Activated CD8-positive, alpha-beta memory T cell treated with anti-CD3 and anti-CD28 coated beads, Interleukin-2, amount 50 U/mL, for 48 hours (primary cell): ENCODE measurements around the gene ACOT12.
"Not testable (repeated sequence)": the region's sequence is repeated elsewhere in the genome, so short reads cannot be mapped to it uniquely, and the experiment has no call there.

Experiments
- DNase-seq: peaks from one replicate; pipeline ENCODE4 v3.0.0-alpha.2; 2020

ACOT12 gene

GRCh38 chr5:81398741-81399140 lies 4.8 kb upstream of the ACOT12 start:
- no peak for DNase-seq

GRCh38 chr5:81397176-81397575 lies 3.2 kb upstream of the ACOT12 start:
- no peak for DNase-seq

DNA sequence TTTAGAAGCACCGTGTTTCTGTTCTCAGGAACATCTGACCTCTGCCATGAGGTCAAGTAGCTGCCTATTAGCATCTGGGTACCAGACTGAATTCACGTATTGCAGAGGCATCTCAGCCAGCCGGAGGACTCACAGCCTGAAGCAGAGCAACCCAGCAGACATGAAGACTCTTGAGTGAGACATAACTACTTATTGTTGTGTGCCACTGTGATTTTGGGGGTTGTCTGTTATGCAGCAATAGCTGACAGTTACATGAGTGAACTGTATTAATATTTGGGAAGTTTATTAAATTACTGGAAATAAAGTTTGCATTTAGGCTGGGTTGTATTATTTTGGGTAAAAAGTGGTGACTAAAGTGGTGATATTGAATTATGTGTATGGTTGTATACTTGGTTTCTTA lies 1.3 kb upstream of the ACOT12 start:
- DNase-seq: no peak

DNA sequence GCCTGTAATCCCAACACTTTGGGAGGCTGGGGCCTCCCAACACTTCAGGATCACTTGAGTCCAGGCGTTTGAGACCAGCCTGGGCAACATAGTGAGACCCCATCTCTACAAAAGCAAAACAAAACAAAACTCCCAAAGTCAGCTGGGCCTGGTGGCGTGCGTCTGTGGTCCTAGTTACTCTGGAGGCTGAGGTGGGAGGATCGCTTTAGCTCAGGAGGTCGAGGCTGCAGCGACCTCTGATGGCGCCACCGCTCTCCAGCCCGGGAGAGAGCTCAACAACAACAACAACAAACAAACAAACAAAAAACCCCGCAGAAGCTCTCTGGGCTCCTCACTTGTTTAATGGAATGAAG lies 528 bp downstream of the ACOT12 start:
- no peak for DNase-seq

GRCh38 chr5:81389025-81389424 lies 4.9 kb downstream of the ACOT12 start:
- DNase-seq: no peak

DNA sequence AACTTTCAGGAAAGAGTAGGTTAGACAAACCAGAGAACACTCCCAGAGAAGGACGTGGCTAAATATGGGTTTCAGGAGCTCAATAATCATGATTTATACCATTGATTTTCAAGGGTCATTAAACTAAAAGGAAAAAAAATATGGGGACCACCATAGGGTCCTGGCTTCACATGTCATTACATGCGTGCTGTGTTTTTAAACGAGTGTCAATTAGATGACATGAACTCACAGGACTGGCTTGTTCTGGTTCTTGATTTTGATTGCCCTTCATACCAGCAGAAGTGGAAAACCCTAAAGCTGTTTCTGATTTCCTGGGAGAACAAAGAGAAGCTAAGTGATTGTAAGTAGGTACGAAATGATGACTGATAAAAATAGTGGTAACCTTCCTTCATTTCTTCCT lies 5.8 kb downstream of the ACOT12 start:
- DNase-seq: no peak

DNA sequence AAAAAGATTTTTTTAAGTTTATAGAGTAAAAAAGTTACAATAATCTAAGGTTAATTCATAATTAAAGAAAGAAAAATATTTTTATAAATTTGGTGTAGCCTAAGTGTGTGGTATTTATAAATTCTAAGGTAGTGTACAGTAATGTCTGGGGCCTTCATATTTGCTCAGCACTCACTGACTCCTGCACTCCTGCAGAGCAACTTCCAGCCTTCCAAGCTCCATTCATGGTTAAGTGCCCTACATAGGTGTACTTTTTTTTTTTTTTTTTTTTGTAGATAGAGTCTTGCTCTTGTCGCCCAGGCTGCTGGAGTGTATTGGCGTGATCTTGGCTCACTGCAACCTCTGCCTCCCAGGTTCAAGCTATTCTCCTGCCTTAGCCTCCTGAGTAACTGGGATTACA lies 10.1 kb downstream of the ACOT12 start:
- DNase-seq: no peak

- DNase-seq: no peak
Measured at GRCh38 chr5:81371354-81371876, 22.5 kb downstream of the ACOT12 start.

GRCh38 chr5:81370912-81371311 lies 23.0 kb downstream of the ACOT12 start:
- no peak for DNase-seq

GRCh38 chr5:81365541-81365940 lies 28.4 kb downstream of the ACOT12 start:
- DNase-seq: no peak

GRCh38 chr5:81363093-81363871 lies 30.7 kb downstream of the ACOT12 start:
- no peak for DNase-seq

DNA sequence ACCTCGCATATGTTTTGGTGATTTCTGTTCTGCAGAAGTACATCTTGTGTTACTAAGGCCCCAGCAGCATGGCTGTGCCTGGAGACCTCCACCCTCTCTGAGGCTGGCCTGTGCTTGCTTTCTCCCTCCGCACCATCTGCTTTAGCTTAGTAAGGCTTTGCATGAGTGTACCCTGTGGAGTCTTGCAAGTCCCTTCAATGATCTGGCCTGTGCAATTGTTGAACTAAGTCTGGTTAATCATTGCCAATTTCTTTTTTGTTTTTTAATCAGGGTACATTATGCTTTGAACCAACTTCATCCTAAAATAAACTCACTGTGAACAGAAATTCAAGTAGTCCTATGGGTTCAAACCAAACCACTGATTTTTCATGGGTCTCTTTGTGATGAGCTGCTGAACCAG lies 32.3 kb downstream of the ACOT12 start:
- no peak for DNase-seq

DNA sequence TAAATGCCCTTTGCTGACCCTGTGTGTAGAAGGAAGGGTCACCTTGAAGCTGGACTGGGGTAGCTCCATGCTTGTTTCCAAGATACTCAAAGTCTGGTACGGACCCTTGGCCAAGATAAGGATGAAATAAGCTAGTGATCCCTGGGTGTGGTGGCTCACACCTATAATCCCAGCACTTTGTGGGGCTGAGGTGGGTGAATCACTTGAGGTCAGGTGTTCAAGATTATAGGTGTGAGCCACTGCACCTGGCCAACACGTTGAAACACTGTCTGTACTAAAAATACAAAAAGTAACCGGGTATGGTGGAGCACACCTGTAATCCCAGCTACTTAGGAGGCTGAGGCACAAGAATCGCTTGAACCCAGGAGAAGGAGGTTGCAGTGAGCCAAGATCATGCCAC lies 33.3 kb downstream of the ACOT12 start:
- DNase-seq: no peak

DNA sequence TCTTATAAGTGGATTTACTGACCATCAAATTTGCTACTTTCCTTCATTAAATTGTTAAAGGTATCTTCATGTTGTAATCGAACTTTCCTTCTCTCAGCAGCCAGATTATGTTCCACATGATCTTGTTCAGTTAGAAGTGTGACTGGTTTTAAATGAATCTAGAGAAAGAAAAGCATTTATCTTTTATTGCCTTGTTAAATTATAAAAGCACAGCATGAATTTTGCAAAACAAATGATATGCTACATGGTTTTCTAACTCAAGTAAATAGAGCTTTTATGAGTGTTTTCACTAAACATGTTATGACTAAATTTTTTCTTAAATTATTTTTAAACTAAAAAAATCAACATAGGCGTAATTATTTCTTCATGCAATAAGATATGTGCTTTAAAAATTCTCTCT lies 34.1 kb downstream of the ACOT12 start:
- no peak for DNase-seq

- DNase-seq: no peak
Measured at GRCh38 chr5:81359108-81359507, 34.8 kb downstream of the ACOT12 start.

DNA sequence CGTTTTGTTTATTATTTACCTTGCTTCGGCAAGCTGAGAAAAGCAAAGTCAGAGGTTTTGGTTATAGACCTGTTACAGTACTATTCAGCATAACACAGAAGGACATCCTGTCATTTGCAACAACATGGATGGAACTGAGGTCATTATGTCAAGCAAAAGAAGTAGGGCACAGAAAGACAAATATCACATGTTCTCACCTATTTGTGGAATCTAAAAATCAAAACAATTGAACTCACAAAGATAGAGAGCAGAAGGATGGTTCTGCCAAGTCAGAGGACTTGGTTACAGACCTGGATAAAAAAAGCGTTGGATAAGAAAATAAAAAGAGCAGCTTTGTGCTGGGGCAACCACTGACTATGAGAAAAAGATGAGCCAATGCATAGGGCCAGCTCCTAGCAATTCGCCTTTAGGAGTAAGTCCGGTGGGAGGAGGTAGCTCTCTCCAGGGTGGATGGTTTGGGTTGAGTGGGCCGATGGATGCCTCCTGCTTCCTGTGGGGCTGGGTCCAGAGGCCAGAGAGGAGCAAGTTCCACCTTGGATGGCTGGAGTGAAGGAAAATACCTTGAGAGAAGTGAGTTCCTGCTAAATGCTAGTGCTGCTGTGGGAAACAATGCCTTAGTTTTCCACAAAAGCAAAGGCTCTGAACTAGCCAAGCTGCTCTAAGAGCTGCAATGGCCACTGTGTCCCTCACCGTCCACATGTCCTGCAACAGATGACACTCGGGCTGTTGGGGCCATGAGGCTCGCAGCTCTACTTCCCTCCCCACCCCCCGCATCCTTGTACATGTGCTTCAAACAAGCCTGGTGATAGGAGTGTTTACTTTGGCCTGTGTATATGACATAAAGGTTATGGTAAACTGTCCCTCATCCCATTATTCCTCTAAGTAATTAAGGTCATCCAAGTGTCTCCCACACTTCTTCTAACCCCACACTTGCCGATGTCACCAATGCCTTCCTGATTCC lies 38.4 kb downstream of the ACOT12 start:
- no peak for DNase-seq

DNA sequence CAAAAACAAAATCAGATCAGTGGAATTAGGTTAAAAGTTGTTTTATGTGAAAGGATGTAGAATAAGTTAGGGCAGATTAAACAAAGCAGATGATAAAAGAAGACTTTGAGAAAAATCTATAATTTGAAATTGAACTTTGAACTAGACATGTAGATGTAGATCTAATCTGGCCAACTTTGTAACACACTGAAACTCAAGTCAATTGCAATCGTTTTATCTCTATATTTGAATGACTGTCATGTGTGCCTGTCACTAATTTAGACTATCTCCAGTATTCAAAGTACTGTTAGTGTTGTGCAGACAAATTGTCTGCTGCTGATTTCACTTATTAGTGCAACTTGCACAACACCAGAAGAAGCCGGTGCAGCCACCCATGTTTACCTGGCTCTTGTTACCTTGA lies 39.8 kb downstream of the ACOT12 start:
- DNase-seq: no peak

DNA sequence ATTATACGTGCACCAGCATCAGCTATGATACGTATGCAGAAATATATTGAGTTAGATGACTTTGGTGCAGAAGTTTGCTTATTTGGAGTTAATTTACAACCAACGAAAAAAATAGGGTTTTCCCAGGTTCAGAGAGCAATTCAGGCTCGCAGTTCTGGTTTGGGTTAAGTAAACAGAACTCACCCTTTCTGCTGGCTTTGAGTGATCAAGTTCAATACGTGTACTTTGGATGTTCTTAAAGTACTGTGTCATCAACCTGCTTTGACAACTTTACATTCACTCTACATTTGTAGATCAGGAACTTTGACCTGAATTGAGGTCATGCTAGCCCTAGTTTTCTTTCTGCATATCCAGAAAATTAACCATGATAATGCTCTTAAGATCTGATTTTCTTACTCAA lies 40.7 kb downstream of the ACOT12 start:
- DNase-seq: no peak

DNA sequence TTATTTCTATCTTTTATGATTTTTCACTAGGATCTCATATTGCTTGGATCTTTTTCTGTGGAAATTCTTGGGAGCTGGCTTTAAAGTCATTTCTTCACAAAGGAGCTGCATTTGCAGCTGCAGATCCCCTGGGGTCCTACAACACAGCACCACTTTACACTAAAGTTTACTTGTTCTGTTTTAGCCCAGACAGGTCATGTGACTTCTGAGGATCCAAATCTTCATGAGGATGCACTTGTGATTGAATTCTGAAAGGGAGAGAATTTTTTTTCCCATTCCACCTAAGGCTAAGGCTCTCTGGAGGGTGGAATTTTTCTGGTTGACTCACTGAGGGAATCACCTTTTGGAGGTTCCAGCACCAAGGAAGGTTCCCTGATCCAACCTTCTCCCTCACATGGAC lies 43.4 kb downstream of the ACOT12 start:
- no peak for DNase-seq

- DNase-seq: no peak
Measured at GRCh38 chr5:81349161-81349560, 44.8 kb downstream of the ACOT12 start.

- DNase-seq: no peak
Measured at GRCh38 chr5:81345411-81346003, 48.4 kb downstream of the ACOT12 start.

- DNase-seq: no peak
Measured at GRCh38 chr5:81344736-81345135, 49.2 kb downstream of the ACOT12 start.

GRCh38 chr5:81338213-81338612 lies 55.7 kb downstream of the ACOT12 start:
- not testable (repeated sequence) for DNase-seq

GRCh38 chr5:81337803-81338202 lies 56.1 kb downstream of the ACOT12 start:
- no peak for DNase-seq
